ENCODE measurements around the gene DOCK1.
A peak's percentile ranks its signal among the peaks of the same experiment; 100 is the strongest.

DOCK1 gene

DNA sequence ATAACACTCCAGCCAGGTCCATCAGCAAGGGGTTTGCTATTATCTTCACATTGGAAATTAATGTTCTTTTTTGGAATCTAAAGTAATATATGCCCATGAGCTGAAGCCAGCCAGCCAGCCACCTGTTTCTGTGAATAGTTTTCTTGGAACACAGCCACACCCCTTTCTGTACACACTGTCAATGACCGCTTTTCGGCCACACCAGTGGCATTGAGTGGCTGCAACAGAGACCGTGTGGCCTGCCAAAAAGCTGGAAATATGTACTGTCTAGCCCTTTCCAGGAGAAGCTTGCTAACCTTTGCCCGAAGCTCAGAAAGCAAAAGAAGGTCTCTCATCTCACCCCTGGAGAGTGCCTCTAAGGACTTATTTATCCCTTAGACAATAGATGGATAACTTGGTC, 545.4 kb downstream of the DOCK1 start:
- DNase-seq = no peak

DNA sequence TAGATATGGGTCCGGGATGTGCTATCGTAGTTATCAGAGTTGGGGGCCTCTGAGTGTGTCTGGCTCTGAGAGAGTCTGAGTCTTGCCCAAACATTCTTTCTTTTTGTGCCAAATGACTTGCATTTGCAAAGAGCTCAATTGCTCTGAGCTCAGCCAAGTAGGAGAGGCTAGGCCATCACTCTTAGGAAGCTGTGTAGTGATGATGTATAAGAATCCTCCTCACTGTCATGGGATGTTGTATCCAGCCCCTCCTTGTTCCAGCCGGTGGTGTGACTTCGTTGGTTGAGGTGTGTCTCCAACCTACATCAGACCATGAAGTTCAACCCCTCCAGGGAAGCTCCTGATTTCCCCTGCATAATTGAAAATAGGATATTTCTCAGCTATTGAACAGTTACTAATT, 546.4 kb downstream of the DOCK1 start:
- DNase-seq = no peak

DNA sequence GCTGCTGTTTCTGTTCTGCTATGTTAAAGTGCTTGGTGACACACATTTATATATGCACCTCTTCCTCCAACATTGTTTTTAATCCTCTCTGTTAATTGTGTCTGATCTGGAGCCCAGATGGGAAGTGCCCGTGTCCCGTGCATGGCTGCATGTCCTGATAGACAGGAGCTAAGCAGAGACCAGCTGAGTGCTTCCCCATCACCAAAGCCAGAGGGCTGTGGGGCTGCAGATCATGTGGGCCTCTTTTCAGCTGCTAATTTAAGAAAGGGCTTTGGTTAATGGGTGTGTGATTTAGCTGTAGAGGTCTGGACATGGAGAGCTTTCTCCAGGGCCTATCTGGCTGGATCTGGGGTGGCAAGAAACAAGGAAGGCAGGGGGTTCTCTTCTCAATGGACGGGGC, 547.3 kb downstream of the DOCK1 start:
- DNase-seq = peak; percentile 13

DNA sequence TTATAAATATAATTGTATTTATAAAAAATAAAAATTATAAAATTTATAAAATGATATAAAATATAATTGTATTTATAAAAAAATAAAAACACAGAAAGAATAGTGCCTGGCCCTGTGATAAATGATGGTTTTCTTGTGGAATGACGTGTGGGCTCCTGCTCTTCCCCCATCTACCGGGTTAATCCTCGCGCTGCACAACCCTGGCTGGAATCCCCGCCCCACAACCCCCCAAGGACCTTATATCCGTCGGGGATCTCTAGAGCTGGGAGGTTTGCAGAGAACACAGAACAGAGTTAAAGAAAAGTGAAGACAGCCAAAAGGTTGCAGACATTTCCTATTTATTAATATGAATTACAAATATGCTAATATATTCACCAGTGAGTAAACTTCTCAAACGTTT, 548.5 kb downstream of the DOCK1 start:
- no peak for DNase-seq

- no peak for DNase-seq
Measured at GRCh38 chr10:127456122-127456521, 550.9 kb downstream of the DOCK1 start.

- DNase-seq = no peak
Measured at GRCh38 chr10:127458016-127458810, 553.0 kb downstream of the DOCK1 start.

- no peak for DNase-seq
Measured at GRCh38 chr10:127458829-127459228, 553.6 kb downstream of the DOCK1 start.

DNA sequence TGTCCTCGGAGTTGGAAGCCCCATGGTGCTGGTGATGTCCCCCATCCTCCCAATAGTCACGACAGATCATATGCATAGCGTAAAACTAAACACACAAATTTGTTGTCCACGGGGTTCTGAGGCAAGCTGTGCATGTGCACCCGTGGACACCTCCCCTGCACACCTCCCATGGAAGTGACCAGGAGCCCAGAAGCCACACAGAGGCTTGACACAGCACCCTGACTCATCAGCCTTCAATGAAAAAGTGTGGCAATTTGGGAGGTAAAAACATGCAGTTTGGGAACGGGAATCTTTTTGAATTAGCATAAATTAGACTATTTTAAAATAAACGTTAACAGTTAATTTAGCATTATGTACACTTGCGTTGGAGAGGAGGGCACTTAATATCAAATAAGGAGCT, 554.7 kb downstream of the DOCK1 start:
- DNase-seq = no peak

DNA sequence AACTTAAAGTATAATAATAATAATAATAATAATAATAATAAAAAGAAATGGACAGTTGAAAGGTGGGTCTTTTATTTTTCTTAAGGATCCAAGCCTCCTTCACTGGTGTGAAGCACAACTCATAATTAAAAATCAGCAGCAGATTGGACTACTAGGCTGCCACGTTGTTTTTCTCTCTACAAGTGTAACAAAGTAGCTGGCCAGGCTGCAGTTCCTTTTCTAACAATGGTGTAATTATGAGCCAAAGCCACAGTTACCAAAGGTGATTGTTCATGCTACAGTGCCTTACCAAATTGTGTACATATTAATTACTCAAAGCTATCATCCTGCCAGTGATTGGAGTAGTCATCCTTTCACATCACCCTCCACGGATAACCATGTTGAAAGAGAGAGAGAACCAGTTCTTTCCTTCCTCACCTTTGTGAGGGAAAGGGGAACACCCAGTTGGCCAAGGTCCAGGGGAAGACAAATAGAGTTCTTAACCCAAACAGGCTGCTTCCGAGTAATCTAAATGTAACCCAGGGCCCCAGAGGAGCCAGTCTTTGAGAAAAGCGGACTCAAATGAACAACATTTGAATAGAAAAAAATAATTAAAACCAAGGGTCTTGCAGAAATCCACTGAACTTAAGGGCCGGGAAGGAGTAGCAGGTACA, 557.5 kb downstream of the DOCK1 start:
- peak; percentile 1 for DNase-seq

DNA sequence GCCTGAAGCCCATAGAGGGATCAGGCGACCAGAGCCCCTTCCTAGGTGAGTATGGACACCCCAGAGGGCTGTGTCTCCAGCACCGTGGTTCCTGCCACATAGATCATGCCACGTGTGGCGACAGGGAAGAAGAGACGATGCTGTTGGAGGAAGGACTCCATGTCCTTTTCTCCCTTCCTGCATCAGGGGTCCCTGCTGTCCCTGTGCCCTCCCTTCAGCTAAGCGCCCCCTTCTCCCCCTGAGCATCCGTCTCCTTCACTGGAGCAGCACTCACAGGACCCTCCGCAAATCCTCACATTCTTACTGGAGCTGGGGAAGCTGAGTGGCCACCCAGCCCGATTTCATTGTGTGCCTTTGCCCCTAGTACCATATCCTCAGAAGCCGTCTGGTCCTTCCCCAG, 558.3 kb downstream of the DOCK1 start:
- DNase-seq = no peak

DNA sequence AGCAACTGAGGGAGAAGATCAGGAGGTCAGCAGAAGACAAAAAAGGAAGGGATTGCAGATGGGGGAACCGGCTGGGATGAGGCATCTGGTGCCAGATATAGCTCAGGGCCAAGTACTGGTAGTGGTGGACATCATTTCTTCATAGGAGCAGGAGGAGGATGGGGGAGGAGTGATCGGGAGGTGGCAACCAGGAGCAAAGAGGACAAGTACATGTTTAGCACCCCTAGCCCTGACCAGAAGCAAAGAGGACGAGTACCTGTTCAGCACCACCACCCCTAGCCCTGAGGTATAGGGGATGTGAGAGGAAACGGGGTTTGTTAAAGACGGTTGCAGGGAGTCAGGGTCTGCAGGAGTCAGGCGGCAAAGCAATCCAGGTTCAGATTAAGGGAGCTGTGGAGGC, 559.3 kb downstream of the DOCK1 start:
- no peak for DNase-seq

DNA sequence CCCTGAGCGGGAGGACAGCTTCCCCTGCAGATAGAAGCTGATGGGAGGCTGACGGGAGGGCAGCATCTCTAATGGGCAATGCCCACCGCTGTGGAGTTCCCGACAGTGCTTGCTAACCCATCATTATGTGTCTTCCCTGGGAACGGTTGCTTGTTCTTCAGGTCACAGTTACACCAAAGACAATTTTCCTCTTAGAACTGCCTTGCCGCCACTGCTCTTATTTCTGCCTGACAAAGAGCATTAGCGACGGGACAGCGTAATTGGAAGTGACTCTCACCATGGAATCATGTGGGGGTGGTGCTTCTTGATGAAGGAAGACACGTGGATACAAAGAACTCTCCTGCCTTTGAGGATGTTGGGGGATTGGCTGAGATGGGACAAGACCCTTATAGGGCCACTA, 562.6 kb downstream of the DOCK1 start:
- no peak for DNase-seq

- DNase-seq = no peak
Measured at GRCh38 chr10:127468632-127469031, 563.4 kb downstream of the DOCK1 start.

GRCh38 chr10:127470911-127471310, 565.7 kb downstream of the DOCK1 start:
- DNase-seq = peak; percentile 4

DNA sequence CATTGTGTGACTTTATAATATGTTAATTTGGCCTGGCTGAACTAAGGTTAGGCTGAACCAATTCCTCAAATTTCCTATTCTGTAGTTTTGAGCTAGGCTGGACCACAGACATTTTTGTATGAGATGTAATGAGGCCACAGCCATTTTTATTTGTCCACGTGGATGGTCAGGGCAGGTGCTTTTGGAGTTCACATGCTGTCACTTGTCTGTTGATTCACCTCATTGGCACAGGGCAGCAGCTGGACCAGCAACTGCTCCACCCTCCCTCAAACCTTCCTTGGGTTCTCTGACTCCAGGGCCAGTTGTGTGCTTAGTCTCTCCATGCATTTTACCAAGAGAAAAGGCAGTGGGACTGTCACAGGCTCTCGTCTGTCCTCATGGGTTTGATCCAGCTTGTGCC, 567.7 kb downstream of the DOCK1 start:
- DNase-seq = no peak

DNA sequence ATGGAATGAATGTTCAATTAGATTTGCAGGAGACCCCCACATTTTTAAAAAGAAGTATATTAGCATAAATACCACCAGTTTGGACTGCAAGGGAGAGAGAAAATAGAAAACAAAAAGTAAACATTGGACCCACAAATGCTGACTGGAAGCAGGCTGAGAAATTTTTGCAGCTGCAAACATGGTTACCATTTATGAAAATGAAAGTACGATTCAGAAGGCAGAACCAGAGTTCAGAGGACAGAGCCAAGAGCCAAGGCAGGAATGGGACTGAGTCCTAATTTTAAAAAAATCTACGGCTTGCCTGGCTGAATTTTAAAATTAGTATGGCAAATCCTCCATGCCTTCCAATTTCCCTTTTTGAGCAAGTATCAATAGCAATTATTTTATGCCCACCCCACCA, 569.3 kb downstream of the DOCK1 start:
- no peak for DNase-seq

- DNase-seq = no peak
Measured at GRCh38 chr10:127485153-127485857, 580.1 kb downstream of the DOCK1 start.

GRCh38 chr10:127486355-127486754, 581.1 kb downstream of the DOCK1 start:
- no peak for DNase-seq

GRCh38 chr10:127492607-127493250, 587.5 kb downstream of the DOCK1 start:
- DNase-seq = no peak

GRCh38 chr10:127496035-127496434, 590.8 kb downstream of the DOCK1 start:
- peak; percentile 17 for DNase-seq

DNA sequence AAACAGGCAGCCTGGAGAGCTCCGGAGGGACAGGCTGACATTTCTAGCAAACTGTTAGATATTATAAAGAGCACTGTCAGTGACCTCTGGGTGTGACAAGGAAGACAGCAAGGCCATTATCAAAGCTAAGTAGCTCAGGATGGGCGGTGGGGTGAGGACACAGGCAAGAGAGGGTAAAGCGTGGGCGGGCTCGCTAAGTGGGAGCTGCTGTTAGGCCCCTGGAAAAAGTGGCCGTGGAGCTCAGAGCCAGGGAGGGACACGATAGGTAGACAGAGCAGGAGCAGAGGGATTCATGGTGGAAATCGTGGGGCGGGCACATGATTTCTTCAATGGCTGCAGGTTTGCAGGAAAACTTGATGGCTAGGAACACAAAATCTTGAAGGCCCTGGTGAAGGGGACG, 592.5 kb downstream of the DOCK1 start:
- no peak for DNase-seq

- no peak for DNase-seq
Measured at GRCh38 chr10:127498087-127498486, 592.9 kb downstream of the DOCK1 start.

- no peak for DNase-seq
Measured at GRCh38 chr10:127500127-127500526, 594.9 kb downstream of the DOCK1 start.

Measured in NCI-H2171 treated with DMSO at 0.1 percent for 48 hours (cell line).